ENCODE data around the gene LIN7C.

LIN7C gene

DNA sequence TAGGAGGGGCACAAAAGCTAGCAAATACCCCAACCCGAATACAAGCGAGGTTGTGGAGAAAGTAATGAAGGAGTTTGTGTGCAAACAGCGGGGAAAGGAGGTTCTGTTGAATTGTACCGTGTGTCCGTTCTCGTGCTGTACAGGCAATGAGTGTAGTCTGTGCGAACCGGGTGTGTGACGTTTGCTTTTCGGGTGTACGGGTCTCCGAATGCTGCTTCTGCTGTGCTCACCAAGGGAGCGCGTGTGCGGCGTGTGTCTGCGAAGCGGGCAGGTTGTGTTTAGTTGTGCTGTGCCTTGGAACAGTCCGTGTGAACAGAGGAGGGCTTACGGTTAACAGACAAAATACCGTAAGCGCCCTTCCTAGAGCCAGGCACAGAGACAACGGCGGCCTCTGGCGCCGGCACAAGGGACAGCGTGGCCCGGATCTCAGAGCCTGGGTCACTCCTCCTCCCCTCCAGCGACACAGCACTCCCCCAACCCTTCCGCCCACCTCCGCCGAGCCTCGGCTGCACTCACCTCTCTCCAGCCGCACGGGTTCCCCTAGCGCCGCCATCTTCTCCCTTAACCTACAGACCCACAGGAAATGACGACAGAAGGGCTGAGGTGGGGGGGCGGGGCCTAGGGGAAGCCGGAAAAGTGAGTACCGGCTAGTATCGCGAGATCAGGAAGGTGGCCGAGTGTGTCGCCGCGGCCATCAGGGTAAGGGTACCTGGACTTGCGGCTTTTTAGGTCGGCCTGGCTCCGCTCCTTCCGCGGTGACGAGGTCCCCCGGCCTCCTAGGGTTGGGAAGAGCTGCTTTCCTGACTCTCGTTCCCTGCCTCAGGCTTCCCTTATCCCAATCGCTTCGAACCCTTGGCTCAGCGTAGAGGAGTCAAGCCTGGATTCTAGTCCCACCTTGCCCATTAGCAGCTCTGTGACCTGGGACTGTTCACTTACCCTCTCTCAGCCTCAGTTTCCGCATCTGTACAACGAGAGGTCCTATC is at the start of gene LIN7C:
TSS of gene LIN7C (minus strand) at position 570 of the 983 bp plus-strand sequence. CDS start at position 553, 17 bp downstream.
- Histone ChIP-seq H3K36me3 (ENCODE audit: insufficient read depth, low read length) (peaks cover 7% of the 10 kb centered on the region), H2AFZ (ENCODE audit: low read depth, low read length) (peak within 1 kb of the TSS; percentile 68), H3K27me3 (ENCODE audit: insufficient read depth, low read length) (no peaks in the 10 kb centered on the region), H3K4me3 (ENCODE audit: low read length) (peak within 1 kb of the TSS; percentile 59), H3K4me1 (ENCODE audit: insufficient read depth, low read length) (peaks cover 15% of the 10 kb centered on the region), H3K9me3 (ENCODE audit: low read length) (no peaks in the 10 kb centered on the region)

DNA sequence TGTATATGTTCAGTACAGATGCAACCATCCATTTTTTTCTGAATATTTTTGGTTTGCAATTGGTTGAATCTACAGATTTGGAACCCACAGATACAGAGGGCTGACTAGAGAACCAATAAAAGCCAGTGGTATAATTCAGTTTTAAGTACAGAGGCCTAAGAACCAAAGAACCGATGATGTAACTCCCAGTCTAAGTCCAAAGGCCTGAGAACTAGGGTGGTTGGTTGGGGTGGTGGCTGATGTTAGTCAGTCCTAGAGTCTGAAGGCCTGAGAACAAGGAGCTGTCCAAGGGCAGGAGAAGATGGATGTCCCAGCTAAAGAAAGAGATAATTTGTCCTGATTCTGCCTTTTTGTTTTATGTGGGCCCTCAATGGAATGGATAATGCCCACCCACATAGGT is 48.7 kb upstream of the LIN7C start:
- H2AFZ ChIP-seq (ENCODE audit: low read depth, low read length): no peak overlapping the region
- H3K9me3 ChIP-seq (ENCODE audit: low read length): no peaks in the 10 kb centered on the region
- no peak overlapping the region for H3K4me3 ChIP-seq (ENCODE audit: low read length)
- H3K27me3 ChIP-seq (ENCODE audit: insufficient read depth, low read length): no peaks in the 10 kb centered on the region
- H3K36me3 ChIP-seq (ENCODE audit: insufficient read depth, low read length): no peaks in the 10 kb centered on the region
- H3K4me1 ChIP-seq (ENCODE audit: insufficient read depth, low read length): no peaks in the 10 kb centered on the region

GRCh38 chr11:27553186-27553585 is 46.6 kb upstream of the LIN7C start:
- H3K4me3 ChIP-seq (ENCODE audit: low read length): no peak overlapping the region
- H3K27me3 ChIP-seq (ENCODE audit: insufficient read depth, low read length): no peaks in the 10 kb centered on the region
- H3K9me3 ChIP-seq (ENCODE audit: low read length): no peaks in the 10 kb centered on the region
- H3K4me1 ChIP-seq (ENCODE audit: insufficient read depth, low read length): no peaks in the 10 kb centered on the region
- no peak overlapping the region for H2AFZ ChIP-seq (ENCODE audit: low read depth, low read length)
- no peaks in the 10 kb centered on the region for H3K36me3 ChIP-seq (ENCODE audit: insufficient read depth, low read length)

DNA sequence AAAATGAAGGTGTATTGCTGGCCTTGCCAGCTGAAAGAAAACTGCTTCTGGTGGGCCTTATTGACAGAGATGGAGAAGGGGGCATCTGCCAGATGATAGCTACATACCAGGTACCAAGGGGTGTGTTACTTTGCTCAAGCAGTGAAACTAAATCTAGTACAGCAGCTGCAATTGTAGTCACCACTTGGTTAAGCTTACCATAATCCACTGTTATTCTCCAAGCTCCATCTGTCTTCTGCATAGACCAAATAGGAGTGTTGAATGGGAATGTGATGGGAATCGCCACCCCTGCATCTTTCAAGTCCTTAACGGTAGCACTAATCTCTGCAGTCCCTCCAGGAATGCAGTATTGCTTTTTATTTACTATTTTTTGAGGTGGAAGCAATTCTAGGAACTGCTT is 45.8 kb upstream of the LIN7C start:
- H2AFZ ChIP-seq (ENCODE audit: low read depth, low read length): no peak overlapping the region
- H3K4me3 ChIP-seq (ENCODE audit: low read length): no peak overlapping the region
- no peaks in the 10 kb centered on the region for H3K27me3 ChIP-seq (ENCODE audit: insufficient read depth, low read length)
- no peaks in the 10 kb centered on the region for H3K4me1 ChIP-seq (ENCODE audit: insufficient read depth, low read length)
- H3K9me3 ChIP-seq (ENCODE audit: low read length): no peaks in the 10 kb centered on the region
- H3K36me3 ChIP-seq (ENCODE audit: insufficient read depth, low read length): no peaks in the 10 kb centered on the region

DNA sequence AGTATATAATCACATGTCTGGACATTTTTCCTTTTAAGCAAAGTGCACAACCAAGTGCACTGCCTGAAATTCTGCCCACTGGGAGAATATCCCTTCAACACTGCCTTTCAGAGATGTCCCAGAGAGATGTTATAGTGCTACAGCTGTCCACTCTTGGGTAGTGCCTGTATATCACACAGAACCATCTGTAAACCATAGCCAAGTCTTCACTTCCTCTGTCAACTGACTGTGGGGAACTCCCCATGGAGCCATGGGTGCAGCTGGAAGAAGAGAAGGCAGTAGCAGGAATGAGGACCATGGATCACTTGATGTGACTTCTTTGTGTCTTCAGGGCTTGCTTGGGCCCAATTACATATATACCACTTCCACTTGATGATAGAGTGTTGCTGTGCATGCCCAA is 44.6 kb upstream of the LIN7C start:
- Histone ChIP-seq H3K4me1 (ENCODE audit: insufficient read depth, low read length) (no peaks in the 10 kb centered on the region), H3K27me3 (ENCODE audit: insufficient read depth, low read length) (no peaks in the 10 kb centered on the region), H2AFZ (ENCODE audit: low read depth, low read length) (no peak overlapping the region), H3K4me3 (ENCODE audit: low read length) (no peak overlapping the region), H3K36me3 (ENCODE audit: insufficient read depth, low read length) (no peaks in the 10 kb centered on the region), H3K9me3 (ENCODE audit: low read length) (no peaks in the 10 kb centered on the region)

DNA sequence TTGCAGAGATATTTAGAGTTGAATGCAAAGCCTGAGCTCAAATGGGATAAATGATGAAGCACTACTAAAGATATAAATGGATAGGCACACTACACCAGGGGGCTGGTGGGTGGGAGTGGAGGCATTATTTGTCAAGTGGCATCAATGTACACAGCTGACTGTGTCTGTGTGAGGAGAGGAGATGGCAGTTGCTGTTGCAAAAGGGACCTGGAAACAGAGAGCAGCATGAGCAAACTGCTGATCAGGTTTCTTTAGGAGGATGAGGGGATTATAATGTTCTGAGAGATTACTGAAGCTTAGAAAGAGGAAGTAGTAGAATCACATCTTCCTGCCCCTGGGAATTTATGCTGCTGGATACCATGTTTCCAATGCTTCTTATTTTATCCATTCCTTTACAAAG is 39.4 kb upstream of the LIN7C start:
- no peaks in the 10 kb centered on the region for H3K9me3 ChIP-seq (ENCODE audit: low read length)
- no peaks in the 10 kb centered on the region for H3K4me1 ChIP-seq (ENCODE audit: insufficient read depth, low read length)
- H3K27me3 ChIP-seq (ENCODE audit: insufficient read depth, low read length): no peaks in the 10 kb centered on the region
- no peak overlapping the region for H2AFZ ChIP-seq (ENCODE audit: low read depth, low read length)
- no peak overlapping the region for H3K4me3 ChIP-seq (ENCODE audit: low read length)
- H3K36me3 ChIP-seq (ENCODE audit: insufficient read depth, low read length): no peaks in the 10 kb centered on the region

- H3K4me1 ChIP-seq (ENCODE audit: insufficient read depth, low read length): no peaks in the 10 kb centered on the region
- H3K36me3 ChIP-seq (ENCODE audit: insufficient read depth, low read length): no peaks in the 10 kb centered on the region
- no peaks in the 10 kb centered on the region for H3K27me3 ChIP-seq (ENCODE audit: insufficient read depth, low read length)
- H2AFZ ChIP-seq (ENCODE audit: low read depth, low read length): no peak overlapping the region
- no peak overlapping the region for H3K4me3 ChIP-seq (ENCODE audit: low read length)
- H3K9me3 ChIP-seq (ENCODE audit: low read length): no peaks in the 10 kb centered on the region
These were observed 38.5 kb upstream of the LIN7C start for GRCh38 chr11:27545035-27545434.

GRCh38 chr11:27541790-27542189 is 35.2 kb upstream of the LIN7C start:
- H2AFZ ChIP-seq (ENCODE audit: low read depth, low read length): no peak overlapping the region

GRCh38 chr11:27540051-27540450 is 33.5 kb upstream of the LIN7C start:
- Histone ChIP-seq H3K27me3 (ENCODE audit: insufficient read depth, low read length) (no peaks in the 10 kb centered on the region), H3K4me1 (ENCODE audit: insufficient read depth, low read length) (no peaks in the 10 kb centered on the region), H2AFZ (ENCODE audit: low read depth, low read length) (no peak overlapping the region), H3K4me3 (ENCODE audit: low read length) (no peak overlapping the region), H3K9me3 (ENCODE audit: low read length) (no peaks in the 10 kb centered on the region), H3K36me3 (ENCODE audit: insufficient read depth, low read length) (no peaks in the 10 kb centered on the region)

More at GRCh38 chr11:27541790-27542189, 35.2 kb upstream of the LIN7C start:
- no peaks in the 10 kb centered on the region for H3K4me1 ChIP-seq (ENCODE audit: insufficient read depth, low read length)
- no peaks in the 10 kb centered on the region for H3K36me3 ChIP-seq (ENCODE audit: insufficient read depth, low read length)
- H3K27me3 ChIP-seq (ENCODE audit: insufficient read depth, low read length): no peaks in the 10 kb centered on the region
- H3K9me3 ChIP-seq (ENCODE audit: low read length): no peaks in the 10 kb centered on the region
- no peak overlapping the region for H3K4me3 ChIP-seq (ENCODE audit: low read length)

DNA sequence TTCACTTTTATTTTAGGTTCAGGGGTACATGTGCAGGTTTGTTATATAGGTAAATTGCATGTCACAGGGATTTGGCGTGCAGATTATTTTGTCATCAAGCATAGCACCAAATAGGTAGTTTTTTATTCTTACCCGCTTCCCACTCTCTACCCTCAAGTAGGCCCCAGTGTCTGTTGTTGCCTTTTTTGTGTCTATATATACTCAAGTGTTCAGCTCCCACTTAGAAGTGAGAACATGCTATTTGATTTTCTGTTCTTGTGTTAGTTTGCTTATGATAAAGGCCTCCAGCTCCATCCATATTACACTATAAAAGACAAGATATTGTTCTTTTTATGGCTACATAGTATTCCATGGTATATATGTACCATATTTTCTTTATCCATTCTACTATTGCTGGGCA is 28.5 kb upstream of the LIN7C start:
- Histone ChIP-seq H2AFZ (ENCODE audit: low read depth, low read length) (no peak overlapping the region), H3K4me3 (ENCODE audit: low read length) (no peak overlapping the region), H3K36me3 (ENCODE audit: insufficient read depth, low read length) (no peaks in the 10 kb centered on the region), H3K9me3 (ENCODE audit: low read length) (no peaks in the 10 kb centered on the region), H3K4me1 (ENCODE audit: insufficient read depth, low read length) (no peaks in the 10 kb centered on the region), H3K27me3 (ENCODE audit: insufficient read depth, low read length) (no peaks in the 10 kb centered on the region)

DNA sequence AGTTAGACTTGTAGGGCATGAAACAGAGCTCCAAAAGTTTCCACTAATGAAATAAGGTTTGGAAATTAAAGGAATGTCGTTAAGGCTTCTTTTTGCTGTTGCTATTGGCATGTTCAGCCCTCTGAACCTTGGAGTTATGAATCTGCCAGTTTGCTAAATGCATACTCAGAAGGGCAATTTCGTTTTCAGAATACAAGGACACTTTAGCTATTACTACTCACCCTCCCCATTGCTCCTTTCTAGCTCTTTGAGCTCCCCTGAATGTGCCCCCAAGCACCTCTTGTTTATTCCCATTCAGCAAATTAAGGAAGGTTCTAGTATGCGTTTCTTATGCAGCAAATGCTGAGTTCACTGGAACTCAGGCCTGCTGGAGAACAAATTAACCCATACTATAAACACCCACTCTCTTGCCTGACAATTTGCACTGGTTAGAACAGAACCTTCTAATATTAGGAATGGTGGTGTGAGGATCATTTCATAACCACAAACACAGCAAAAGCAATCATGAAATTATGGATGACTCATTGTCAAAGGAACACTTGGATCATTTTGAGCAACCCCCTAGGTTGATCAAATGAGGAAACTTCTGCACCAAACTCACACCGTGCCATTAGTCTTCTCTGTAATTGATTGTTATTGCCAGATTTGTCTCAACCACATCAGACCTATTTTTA is 26.2 kb upstream of the LIN7C start:
- H3K4me3 ChIP-seq (ENCODE audit: low read length): no peak overlapping the region
- H3K4me1 ChIP-seq (ENCODE audit: insufficient read depth, low read length): no peaks in the 10 kb centered on the region
- no peaks in the 10 kb centered on the region for H3K9me3 ChIP-seq (ENCODE audit: low read length)
- no peak overlapping the region for H2AFZ ChIP-seq (ENCODE audit: low read depth, low read length)
- no peaks in the 10 kb centered on the region for H3K36me3 ChIP-seq (ENCODE audit: insufficient read depth, low read length)
- no peaks in the 10 kb centered on the region for H3K27me3 ChIP-seq (ENCODE audit: insufficient read depth, low read length)

DNA sequence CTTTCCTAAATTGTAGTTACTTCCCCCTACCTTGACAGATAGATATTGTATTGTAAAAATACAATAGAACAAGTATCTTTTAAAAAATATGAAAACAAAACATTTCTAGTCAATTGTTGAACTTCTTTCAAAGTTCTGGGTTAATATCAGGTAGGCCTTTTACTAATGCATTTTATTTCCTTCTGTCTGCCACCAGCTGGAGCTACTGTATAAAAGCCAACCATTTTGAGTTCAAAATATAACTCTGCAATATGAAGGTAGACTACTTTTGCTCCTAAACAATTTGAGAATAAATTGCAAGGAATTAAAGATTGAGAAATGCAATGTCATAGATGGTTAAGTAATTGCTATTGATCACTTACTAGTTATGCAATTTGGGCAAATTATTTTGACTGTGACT is 22.1 kb upstream of the LIN7C start:
- Histone ChIP-seq H3K4me1 (ENCODE audit: insufficient read depth, low read length) (no peaks in the 10 kb centered on the region), H2AFZ (ENCODE audit: low read depth, low read length) (no peak overlapping the region), H3K9me3 (ENCODE audit: low read length) (no peaks in the 10 kb centered on the region), H3K36me3 (ENCODE audit: insufficient read depth, low read length) (no peaks in the 10 kb centered on the region), H3K4me3 (ENCODE audit: low read length) (no peak overlapping the region), H3K27me3 (ENCODE audit: insufficient read depth, low read length) (no peaks in the 10 kb centered on the region)

DNA sequence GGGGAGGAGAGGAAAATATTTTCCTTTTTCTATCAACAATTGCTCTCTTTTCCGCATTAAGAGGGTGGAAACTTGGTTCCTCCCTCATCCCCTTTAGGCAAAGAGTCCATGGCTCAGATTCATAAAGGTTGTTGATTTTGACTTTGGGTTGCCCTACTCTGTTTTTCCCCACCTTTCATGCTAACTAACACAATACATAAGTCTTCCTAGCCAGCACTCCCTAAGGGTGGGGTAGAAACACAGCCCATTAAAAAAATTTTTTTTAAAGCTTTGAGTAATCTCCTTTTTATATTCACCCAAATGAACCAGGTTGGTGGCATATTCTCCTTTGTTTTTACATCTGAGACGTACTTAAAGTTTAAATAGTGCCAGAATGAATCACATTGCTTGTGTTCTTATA is 20.0 kb upstream of the LIN7C start:
- Histone ChIP-seq H3K27me3 (ENCODE audit: insufficient read depth, low read length) (no peaks in the 10 kb centered on the region), H3K4me3 (ENCODE audit: low read length) (no peak overlapping the region), H3K4me1 (ENCODE audit: insufficient read depth, low read length) (no peaks in the 10 kb centered on the region), H2AFZ (ENCODE audit: low read depth, low read length) (no peak overlapping the region), H3K36me3 (ENCODE audit: insufficient read depth, low read length) (no peaks in the 10 kb centered on the region), H3K9me3 (ENCODE audit: low read length) (no peaks in the 10 kb centered on the region)
